Activated CD4-positive, alpha-beta memory T cell treated with anti-CD3 and anti-CD28 coated beads for 36 hours (primary cell): ENCODE data around the gene VWA7. TPM values are rescaled to one million over a fixed set of nuclear protein-coding genes. Genes with fewer than 3 reads are reported as not detected.
A peak's percentile ranks its signal among the peaks of the same experiment; 100 is the strongest.

Source experiments
- CTCF ChIA-PET: fragments of 350-600 bp; sonication (Branson Sonifier 250); formaldehyde crosslinking; loops from one replicate; lab custom pipeline; 2021; ENCODE audit warnings: antibody characterized with exemption, inconsistent platforms; lab: Charles Lee
- POLR2A ChIA-PET: fragments of 350-600 bp; sonication (Branson Sonifier 250); formaldehyde crosslinking; loops from one replicate; lab custom pipeline; 2021; ENCODE audit warnings: antibody characterized with exemption; lab: Charles Lee
- DNase-seq: peaks from one replicate; pipeline ENCODE4 v3.0.0-alpha.2; 2020
- H3K27ac Mint-ChIP-seq: one replicate; pipeline ENCODE4 v1.8.0; 2021; ENCODE audit warnings: mixed read lengths
- H3K27me3 Mint-ChIP-seq: one replicate; pipeline ENCODE4 v1.8.0; 2021; ENCODE audit warnings: mixed read lengths
- H3K36me3 Mint-ChIP-seq: one replicate; pipeline ENCODE4 v1.8.0; 2021; ENCODE audit warnings: mixed read lengths
- H3K4me1 Mint-ChIP-seq: one replicate; pipeline ENCODE4 v1.8.0; 2021; ENCODE audit warnings: low read depth, mixed read lengths
- H3K4me3 Mint-ChIP-seq: one replicate; pipeline ENCODE4 v1.8.0; 2021; ENCODE audit warnings: mild to moderate bottlenecking, mixed read lengths
- H3K9me3 Mint-ChIP-seq: one replicate; pipeline ENCODE4 v1.8.0; 2021; ENCODE audit warnings: mixed read lengths
- intact Hi-C: fragments of 100-400 bp; cut with micrococcal nuclease; formaldehyde crosslinking; loops from one replicate; pipeline ENCODE4 v1.15.1; 2023
- total RNA-seq, 2 experiments: library from RNA; stranded (reverse); gene quantifications; one replicate each; pipeline ENCODE4 v1.2.3, GENCODE V29; 2021

VWA7 gene
- total RNA-seq, 2 experiments from 2014 or later: 2.0 to 2.1 TPM

DNA sequence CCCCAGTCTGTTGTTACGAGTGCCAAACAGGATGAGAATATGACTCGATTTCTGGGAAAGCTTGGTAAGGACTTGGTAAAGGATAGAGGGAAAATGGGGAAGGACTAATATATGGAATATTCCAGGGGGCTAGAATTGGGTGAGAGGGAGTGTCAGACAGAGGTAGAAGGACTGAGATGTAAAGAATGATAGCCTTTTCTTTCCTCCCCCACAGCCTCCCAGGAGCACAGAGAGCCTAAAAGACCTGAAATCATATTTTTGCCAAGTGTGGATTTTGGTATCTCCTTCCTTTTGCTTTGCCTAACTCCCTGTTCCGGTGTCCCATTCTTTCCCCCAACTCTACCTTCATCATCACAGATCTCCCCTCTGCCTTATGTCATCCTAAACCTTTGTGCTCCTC lies 34.2 kb downstream of the VWA7 start:
- H3K4me1 Mint-ChIP-seq: peaks cover 34% of the 10 kb centered on the region
- H3K36me3 Mint-ChIP-seq: peaks cover 54% of the 10 kb centered on the region

GRCh38 chr6:31741815-31742214 lies 35.3 kb downstream of the VWA7 start:
- peaks cover 45% of the 10 kb centered on the region for H3K4me1 Mint-ChIP-seq
- intact Hi-C loops: no loop called here
- H3K36me3 Mint-ChIP-seq: peaks cover 46% of the 10 kb centered on the region
- H3K27me3 Mint-ChIP-seq: no peaks in the 10 kb centered on the region
- no peak overlapping the region for H3K27ac Mint-ChIP-seq
- H3K9me3 Mint-ChIP-seq: no peaks in the 10 kb centered on the region
- CTCF ChIA-PET: interaction anchor here (1.5 to 8.1 kb wide), 3 partner anchors 12 to 85 kb away, joined by 4 to 67 read pairs (median 40); partner anchors contain the start of gene DDAH2
- POLR2A ChIA-PET: interaction anchor here (1.3 kb wide), 1 partner anchor 86 kb away, joined by 5 read pairs; the partner anchor contains the start of gene HSPA1B
- no peak for DNase-seq
- H3K4me3 Mint-ChIP-seq: peak overlapping the region; percentile 94

More for the DNA sequence above, 34.2 kb downstream of the VWA7 start:
- Mint-ChIP-seq H3K4me3 (no peak overlapping the region), H3K27me3 (no peaks in the 10 kb centered on the region), H3K9me3 (no peaks in the 10 kb centered on the region), H3K27ac (no peak overlapping the region)
- ChIA-PET POLR2A (no interaction called here), CTCF (interaction anchor here (1.0 kb wide), 1 partner anchor 27 kb away, joined by 3 read pairs; no protein-coding TSS in a partner anchor)
- DNase-seq: no peak
- intact Hi-C loops: no loop called here

DNA sequence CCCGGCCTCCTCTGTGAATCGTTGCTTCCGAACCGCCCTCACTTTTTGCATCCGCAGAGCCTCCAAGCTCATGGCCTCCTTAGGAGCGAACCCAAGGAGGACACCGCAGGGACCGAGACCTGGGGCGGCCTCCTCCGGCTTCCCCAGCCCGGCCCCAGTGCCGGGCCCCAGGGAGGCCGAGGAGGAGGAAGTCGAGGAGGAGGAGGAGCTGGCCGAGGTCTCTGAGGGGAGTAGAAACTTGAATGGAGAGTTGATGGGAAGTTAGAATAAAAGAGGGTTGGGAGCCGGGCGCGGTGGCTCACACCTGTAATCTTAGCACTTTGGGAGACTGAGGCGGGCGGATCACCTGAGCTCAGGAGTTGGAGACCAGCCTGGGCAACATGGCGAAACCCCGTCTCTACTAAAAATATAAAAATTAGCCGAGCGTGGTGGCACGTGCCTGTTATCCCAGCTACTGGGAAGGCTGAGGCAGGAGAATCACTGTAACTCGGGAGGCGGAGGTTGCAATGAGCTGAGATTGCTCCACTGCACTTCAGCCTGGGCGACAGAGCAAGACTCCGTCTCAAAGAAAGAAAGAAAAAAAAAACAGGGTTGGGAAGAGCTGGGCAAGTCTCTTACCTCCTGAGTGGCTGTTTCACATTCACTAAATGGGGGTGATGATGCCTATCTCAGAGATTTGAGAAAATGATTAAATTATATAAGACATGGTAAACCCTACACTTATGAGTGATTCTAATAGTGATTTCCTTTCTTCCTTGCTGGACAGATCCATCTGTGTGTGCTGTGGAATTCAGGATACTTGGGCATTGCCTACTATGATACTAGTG lies 36.5 kb downstream of the VWA7 start:
- Mint-ChIP-seq H3K27me3 (no peaks in the 10 kb centered on the region), H3K27ac (peak overlapping the region; percentile 91), H3K9me3 (no peaks in the 10 kb centered on the region), H3K4me3 (peak overlapping the region; percentile 94), H3K4me1 (peaks cover 48% of the 10 kb centered on the region), H3K36me3 (peaks cover 49% of the 10 kb centered on the region)
- intact Hi-C loops: no loop called here
- peak; percentile 56 for DNase-seq
- POLR2A ChIA-PET: interaction anchor here (0.7 to 2.1 kb wide), 17 partner anchors 9 to 388 kb away, joined by 3 to 7 read pairs (median 3); partner anchors contain the start of genes ABHD16A, DDAH2, DDX39B and EHMT2
- CTCF ChIA-PET: interaction anchor here (1.2 to 8.1 kb wide), 6 partner anchors 11 to 86 kb away, joined by 3 to 67 read pairs (median 13); partner anchors contain the start of genes DDAH2, LY6G5C and VARS1

GRCh38 chr6:31739639-31740396 lies 37.3 kb downstream of the VWA7 start, which contains the start of gene MSH5:
MSH5 (plus strand) TSS chr6:31740005; CDS start chr6:31740467, 462 bp downstream.
- peaks cover 48% of the 10 kb centered on the region for H3K4me1 Mint-ChIP-seq
- peak; percentile 99 for DNase-seq

DNA sequence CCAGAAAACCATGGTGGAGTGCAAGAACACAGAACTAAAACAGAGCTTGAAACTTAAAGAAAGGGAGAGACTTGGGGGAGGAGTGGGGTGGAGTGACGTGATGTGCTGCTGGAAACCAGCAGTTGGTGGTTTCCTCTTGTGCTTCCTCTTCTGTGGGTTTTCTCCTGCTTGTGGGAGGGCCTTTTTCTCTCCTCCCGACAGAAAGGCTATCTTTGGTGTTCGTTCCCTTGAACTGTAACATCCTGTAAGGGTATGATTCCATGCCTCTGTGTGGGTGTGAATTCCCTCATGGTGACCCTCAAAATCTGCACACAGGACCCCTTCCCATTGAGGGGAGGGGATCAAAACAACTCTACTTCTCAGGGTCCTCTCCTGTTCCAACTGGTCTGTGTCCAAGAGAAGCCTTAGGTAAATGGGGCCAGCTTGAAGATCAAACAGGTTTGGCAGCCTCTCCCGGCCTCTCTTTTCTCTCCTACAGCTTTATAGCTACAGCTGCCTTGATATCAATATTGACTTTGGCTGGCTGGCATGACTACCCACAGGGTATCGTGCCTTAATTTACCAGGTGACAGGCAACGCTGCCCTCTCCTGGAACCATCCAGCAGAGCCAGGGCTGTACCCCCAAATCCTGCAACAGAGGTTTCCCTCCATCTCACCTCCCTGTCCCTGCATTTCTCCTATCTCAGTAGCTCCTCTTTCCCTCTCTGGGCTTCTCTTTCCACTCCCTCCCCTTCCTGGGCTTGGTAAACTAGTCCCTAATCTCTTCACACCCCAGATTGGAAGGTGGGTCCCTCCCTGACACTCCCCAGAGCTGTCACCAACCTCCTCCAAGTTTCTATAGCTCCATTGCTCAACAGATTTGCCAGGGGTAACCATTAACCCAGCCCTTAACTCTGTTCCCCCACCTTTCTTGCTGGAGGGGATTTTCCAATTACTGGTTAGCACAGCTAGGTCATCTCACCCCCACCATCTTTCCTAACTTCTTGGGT lies 38.8 kb downstream of the VWA7 start:
- peak; percentile 83 for DNase-seq
- peaks cover 56% of the 10 kb centered on the region for H3K36me3 Mint-ChIP-seq
- ChIA-PET POLR2A (interaction anchor here (0.7 to 3.4 kb wide), 16 partner anchors 9 to 1233 kb away, joined by 3 to 15 read pairs (median 4); partner anchors contain the start of genes ABHD16A, ATF6B, DDAH2 and HSPA1A), CTCF (interaction anchor here (0.6 to 8.1 kb wide), 18 partner anchors 9 to 187 kb away, joined by 3 to 67 read pairs (median 4); partner anchors contain the start of genes DDAH2, GPANK1, HSPA1A and HSPA1B)
- peaks cover 61% of the 10 kb centered on the region for H3K4me1 Mint-ChIP-seq
- H3K27ac Mint-ChIP-seq: peak overlapping the region; percentile 88
- H3K4me3 Mint-ChIP-seq: peak overlapping the region; percentile 98
- H3K27me3 Mint-ChIP-seq: no peaks in the 10 kb centered on the region
- intact Hi-C loops: loop anchor here (1.0 to 10.0 kb wide), 12 partner anchors 31 to 1173 kb away; partner anchors contain the start of genes ABHD16A, ATP6V1G2, BAG6 and DXO
- no peaks in the 10 kb centered on the region for H3K9me3 Mint-ChIP-seq

More at GRCh38 chr6:31739639-31740396, 37.3 kb downstream of the VWA7 start, which contains the start of gene MSH5:
- Mint-ChIP-seq H3K27ac (peak within 1 kb of the TSS; percentile 91), H3K36me3 (peaks cover 48% of the 10 kb centered on the region), H3K4me3 (peak within 1 kb of the TSS; percentile 94), H3K27me3 (no peaks in the 10 kb centered on the region), H3K9me3 (no peaks in the 10 kb centered on the region)
- CTCF ChIA-PET: interaction anchor here (0.6 to 8.1 kb wide), 9 partner anchors 10 to 150 kb away, joined by 3 to 67 read pairs (median 14); partner anchors contain the start of genes DDAH2, LY6G5C and VARS1
- intact Hi-C loops: loop anchor here (2.0 to 10.0 kb wide), 9 partner anchors 29 to 1175 kb away; partner anchors contain the start of genes ATP6V1G2, DXO, GPANK1 and HSPA1B
- POLR2A ChIA-PET: interaction anchor here (0.6 to 3.4 kb wide), 25 partner anchors 9 to 1105 kb away, joined by 3 to 15 read pairs (median 3); partner anchors contain the start of genes ABHD16A, CSNK2B, DDAH2 and DDX39B

- POLR2A ChIA-PET: interaction anchor here (0.8 to 3.4 kb wide), 11 partner anchors 8 to 1234 kb away, joined by 3 to 15 read pairs (median 6); partner anchors contain the start of genes ABHD16A, ATF6B, DDAH2 and HSPA1A
- intact Hi-C loops: loop anchor here (5.0 to 10.0 kb wide), 4 partner anchors 190 to 1173 kb away; partner anchors contain the start of genes ATP6V1G2, DXO, NFKBIL1 and PSMB8
- Mint-ChIP-seq H3K27ac (peak overlapping the region; percentile 88), H3K4me3 (peak overlapping the region; percentile 98), H3K36me3 (peaks cover 52% of the 10 kb centered on the region), H3K4me1 (peaks cover 63% of the 10 kb centered on the region), H3K9me3 (no peaks in the 10 kb centered on the region), H3K27me3 (no peaks in the 10 kb centered on the region)
- CTCF ChIA-PET: interaction anchor here (0.6 to 8.1 kb wide), 14 partner anchors 8 to 186 kb away, joined by 3 to 67 read pairs (median 8); partner anchors contain the start of genes DDAH2, GPANK1, LSM2 and VARS1
- DNase-seq: peak; percentile 42
Observed at GRCh38 chr6:31737315-31737990, 39.7 kb downstream of the VWA7 start.

DNA sequence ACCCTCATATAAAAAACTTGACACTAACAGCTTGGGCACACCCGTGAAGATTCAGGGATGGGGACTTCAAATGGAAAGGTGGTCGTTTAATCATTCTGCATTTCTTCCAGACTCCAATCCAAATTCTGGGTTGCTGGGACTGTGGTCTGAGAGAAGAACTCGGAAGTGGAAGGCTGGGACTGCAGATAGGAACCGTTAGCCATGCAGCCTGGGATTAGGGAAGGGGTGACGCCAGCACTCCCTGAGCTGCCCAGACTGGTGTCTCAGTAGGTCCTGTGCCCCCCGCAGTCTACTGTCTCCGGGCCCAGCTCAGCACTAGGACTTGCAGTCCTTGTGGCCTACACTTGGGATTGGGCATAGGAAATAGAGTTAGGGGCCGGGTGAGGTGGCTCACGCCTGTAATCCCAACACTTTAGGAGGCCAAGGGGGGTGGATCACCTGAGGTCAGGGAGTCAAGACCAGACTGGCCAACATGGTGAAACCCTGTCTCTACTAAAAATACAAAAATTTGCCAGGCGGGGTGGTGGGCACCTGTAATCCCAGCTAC lies 40.3 kb downstream of the VWA7 start:
- peaks cover 66% of the 10 kb centered on the region for H3K4me1 Mint-ChIP-seq
- ChIA-PET POLR2A (interaction anchor here (0.7 to 3.4 kb wide), 6 partner anchors 76 to 99 kb away, joined by 3 to 15 read pairs (median 8); partner anchors contain the start of genes HSPA1A, HSPA1B and HSPA1L), CTCF (interaction anchor here (1.1 to 8.1 kb wide), 8 partner anchors 34 to 94 kb away, joined by 3 to 67 read pairs (median 7); no protein-coding TSS in a partner anchor)
- no peak for DNase-seq
- no peaks in the 10 kb centered on the region for H3K27me3 Mint-ChIP-seq
- no peaks in the 10 kb centered on the region for H3K9me3 Mint-ChIP-seq
- peaks cover 55% of the 10 kb centered on the region for H3K36me3 Mint-ChIP-seq
- intact Hi-C loops: loop anchor here (5.0 to 10.0 kb wide), 4 partner anchors 190 to 1172 kb away; partner anchors contain the start of genes ATP6V1G2, DXO, NFKBIL1 and PSMB8
- H3K4me3 Mint-ChIP-seq: peak overlapping the region; percentile 98
- peak overlapping the region; percentile 88 for H3K27ac Mint-ChIP-seq

DNA sequence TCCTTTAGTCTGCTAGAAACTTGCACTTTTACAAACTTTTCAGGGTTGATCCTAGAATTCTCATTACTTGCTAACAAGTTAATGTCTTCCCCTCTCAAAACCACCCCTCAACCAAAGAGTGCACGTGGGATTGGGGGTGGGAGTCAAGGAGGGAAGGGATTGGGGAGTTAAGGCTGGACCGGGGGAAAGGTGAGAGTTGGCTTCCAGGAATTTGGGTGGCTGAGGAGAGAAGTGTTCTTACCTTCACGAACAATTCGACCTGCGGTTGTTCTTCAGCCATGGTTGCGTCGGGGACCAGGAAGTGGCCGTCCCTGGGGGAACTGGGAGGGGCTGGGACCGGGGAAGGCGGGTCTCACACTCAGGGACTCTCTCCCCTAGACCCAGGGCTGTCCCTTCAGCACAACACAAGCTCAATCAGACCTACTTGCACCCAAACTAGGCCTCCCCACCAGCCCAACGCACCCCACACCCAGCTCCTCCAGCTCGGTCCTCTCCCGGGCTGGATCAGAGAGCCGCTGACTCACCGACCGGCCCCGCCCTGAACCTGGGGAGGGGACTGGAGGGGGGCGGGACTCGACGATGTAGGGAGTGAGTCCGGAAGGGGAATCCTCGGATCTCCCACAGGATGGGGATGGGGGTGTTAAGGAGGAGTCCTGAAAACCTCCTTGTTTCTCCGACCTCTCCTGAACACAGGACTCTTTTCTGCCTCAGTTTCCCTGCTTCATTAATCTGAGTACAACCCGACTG lies 40.9 kb downstream of the VWA7 start, which contains the start of gene CLIC1:
Gene CLIC1 (minus strand): TSS at position 510 of the 747 bp plus-strand sequence. CDS start 230 bp downstream, at position 280.
- peak within 1 kb of the TSS; percentile 98 for H3K4me3 Mint-ChIP-seq
- ChIA-PET POLR2A (interaction anchor here (0.6 to 3.4 kb wide), 8 partner anchors 10 to 94 kb away, joined by 3 to 15 read pairs (median 3); partner anchors contain the start of genes GPANK1 and HSPA1B), CTCF (interaction anchor here (1.1 to 8.1 kb wide), 4 partner anchors 35 to 94 kb away, joined by 3 to 67 read pairs (median 7); no protein-coding TSS in a partner anchor)
- H3K4me1 Mint-ChIP-seq: peaks cover 64% of the 10 kb centered on the region
- peaks cover 52% of the 10 kb centered on the region for H3K36me3 Mint-ChIP-seq
- no peaks in the 10 kb centered on the region for H3K27me3 Mint-ChIP-seq
- intact Hi-C loops: loop anchor here (5.0 to 10.0 kb wide), 4 partner anchors 189 to 1171 kb away; partner anchors contain the start of genes ATP6V1G2, DXO, NFKBIL1 and PSMB8
- DNase-seq: peak; percentile 91
- H3K27ac Mint-ChIP-seq: peak within 1 kb of the TSS; percentile 88
- no peaks in the 10 kb centered on the region for H3K9me3 Mint-ChIP-seq
